ENCODE data around the gene TIGAR. TPM values are rescaled to one million over a fixed set of nuclear protein-coding genes. Genes with fewer than 3 reads are reported as not detected.

Gene TIGAR
- total RNA-seq, 1 experiment from 2014 or later: 27.5 TPM

- peak overlapping the region; percentile 77; the same call in 1 of the 2 replicates for H3K14ac ChIP-seq (ENCODE audit: insufficient read depth, low read length)
Measured at GRCh38 chr12:4320497-4320852, 538 bp upstream of the TIGAR start.

More at GRCh38 chr12:4320497-4320852, 538 bp upstream of the TIGAR start:
- DNase-seq: no peak
- WGBS (ENCODE audit: extremely low coverage, insufficient read length, low lambda C conversion rate): no CpG with 5 or more reads among the region's 13 CpGs
- H3K4ac ChIP-seq (ENCODE audit: low read depth, low read length): no peak overlapping the region
- no peak overlapping the region for H2AFZ ChIP-seq (ENCODE audit: low read length)
- no peak overlapping the region for H2BK20ac ChIP-seq (ENCODE audit: low read depth, low read length, poor library complexity, severe bottlenecking)
- Mint-ChIP-seq H3K4me3 (peak overlapping the region; percentile 89 to 91), H3K27me3 (ENCODE audit: low read depth) (peaks cover 24% of the 10 kb centered on the region), H3K4me1 (peaks cover 17 to 18% of the 10 kb centered on the region in 2 experiments), H3K27ac (peak overlapping the region; percentile 64 to 98 (median 96); a peak in 6 of 7 replicates), H3K36me3 (ENCODE audit: insufficient read depth in 1 of 3, low read depth in 3 of 3) (peaks cover 10 to 13% (median 13%) of the 10 kb centered on the region in 3 experiments), H3K9me3 (peaks cover 3 to 4% of the 10 kb centered on the region in 2 experiments)
- no peak overlapping the region for H4K8ac ChIP-seq (replicated peaks; ENCODE audit: insufficient read length, low read depth, low read length)
- H3K27me3 ChIP-seq (ENCODE audit: insufficient read depth, low read length): no peaks in the 10 kb centered on the region
- peak overlapping the region; percentile 54 for H3K4me2 ChIP-seq (ENCODE audit: insufficient read depth, insufficient read length, low read length)
- no peak for TF ChIP-seq CTCF (conservative IDR thresholded peaks at IDR 0.05)
- no peak overlapping the region for H4K5ac ChIP-seq (ENCODE audit: insufficient read length, low read depth, low read length)
- no peak overlapping the region for H2BK15ac ChIP-seq (ENCODE audit: low read depth, low read length)
- no peak overlapping the region for H2AK5ac ChIP-seq (ENCODE audit: insufficient read length, low read length)
- peaks cover 4% of the 10 kb centered on the region for H3K23me2 ChIP-seq (ENCODE audit: insufficient read length, low read depth, low read length, poor library complexity, severe bottlenecking)
- no peak overlapping the region for H3K27ac ChIP-seq (ENCODE audit: insufficient read length, low read depth, low read length)
- H3K79me2 ChIP-seq (ENCODE audit: insufficient read depth, low read length): peaks cover 2% of the 10 kb centered on the region; the same call in 1 of the 2 replicates
- no peak overlapping the region for H2BK5ac ChIP-seq (ENCODE audit: insufficient read length, low read length)
- no peak overlapping the region for H2BK12ac ChIP-seq (ENCODE audit: insufficient read length, low read depth, low read length)
- H3K9ac ChIP-seq (ENCODE audit: extremely low read depth, insufficient read length, low read length): peak overlapping the region; percentile 71
- peaks cover 7% of the 10 kb centered on the region for H3K79me1 ChIP-seq (ENCODE audit: insufficient read depth, low read depth, low read length, poor library complexity, severe bottlenecking)
- no peaks in the 10 kb centered on the region; the same call in 1 of the 2 replicates for H3K4me1 ChIP-seq (ENCODE audit: insufficient read depth, low read length)
- no peaks in the 10 kb centered on the region for H3K9me3 ChIP-seq (ENCODE audit: control insufficient read depth, low read depth, low read length)
- H3K18ac ChIP-seq (ENCODE audit: insufficient read length, low read depth, low read length): peak overlapping the region; percentile 67
- no peak overlapping the region for H3K23ac ChIP-seq (ENCODE audit: insufficient read length, low read depth, low read length)
- no peaks in the 10 kb centered on the region for H4K20me1 ChIP-seq (ENCODE audit: control insufficient read depth, insufficient read depth, insufficient read length)
- H3T11ph ChIP-seq (ENCODE audit: low read length): no peak overlapping the region
- H2BK120ac ChIP-seq (ENCODE audit: low read depth, low read length, poor library complexity, severe bottlenecking): no peak overlapping the region
- H3K56ac ChIP-seq (ENCODE audit: insufficient read length, low read depth, low read length): no peak overlapping the region
- H4K91ac ChIP-seq (ENCODE audit: insufficient read length, low read depth, low read length): no peak overlapping the region
